WTC11 (cell line): Measurements from ENCODE around the gene FAM72A.
"Not testable (repeated sequence)": the region's sequence is repeated elsewhere in the genome, so short reads cannot be mapped to it uniquely, and the experiment has no call there.

Source experiments
- CREB1 ChIP-seq: sonication (generic); formaldehyde crosslinking; IDR thresholded peaks from 2 replicates; pipeline ENCODE4 v1.8.0; 2023; ENCODE audit warnings: mild to moderate bottlenecking, missing genetic modification reagents
- FOXP1 ChIP-seq: sonication (generic); formaldehyde crosslinking; IDR thresholded peaks from 2 replicates; pipeline ENCODE4 v1.8.0; 2022; ENCODE audit warnings: missing genetic modification reagents, mild to moderate bottlenecking, moderate library complexity, borderline replicate concordance
- HMGA2 ChIP-seq: fragments of 250-450 bp; sonication (Bioruptor Pico); IDR thresholded peaks from 2 replicates; pipeline ENCODE4 v1.4.0; 2021; ENCODE audit warnings: mild to moderate bottlenecking, moderate library complexity
- JUN ChIP-seq: sonication (generic); formaldehyde crosslinking; IDR thresholded peaks from 2 replicates; pipeline ENCODE4 v1.8.0; 2023; ENCODE audit warnings: mild to moderate bottlenecking, missing genetic modification reagents
- KAT7 ChIP-seq: sonication (generic); formaldehyde crosslinking; IDR thresholded peaks from 2 replicates; pipeline ENCODE4 v1.8.1; 2023; ENCODE audit warnings: missing genetic modification reagents, mild to moderate bottlenecking, borderline replicate concordance
- NR3C1 ChIP-seq: sonication (generic); formaldehyde crosslinking; conservative IDR thresholded peaks from 2 replicates; pipeline ENCODE4 v1.8.1; 2023; ENCODE audit warnings: low read depth, mild to moderate bottlenecking, missing genetic modification reagents
- PRRX2 ChIP-seq: fragments of 250-450 bp; sonication (Bioruptor Pico); IDR thresholded peaks from 2 replicates; pipeline ENCODE4 v1.8.0; 2021; ENCODE audit warnings: mild to moderate bottlenecking
- TF ChIP-seq, protein P1 (sequence below): sonication (generic); formaldehyde crosslinking; IDR thresholded peaks from 2 replicates; pipeline ENCODE4 v1.8.1; 2023; ENCODE audit warnings: mild to moderate bottlenecking, missing genetic modification reagents, moderate library complexity
- TF ChIP-seq, protein P2 (sequence below): sonication (generic); formaldehyde crosslinking; IDR thresholded peaks from 2 replicates; pipeline ENCODE4 v1.8.0; 2023; ENCODE audit warnings: missing genetic modification reagents
- TF ChIP-seq, protein P3 (sequence below): fragments of 200-600 bp; IDR thresholded peaks from 2 replicates; pipeline ENCODE4 v1.8.0; 2022; ENCODE audit warnings: antibody characterized with exemption
- TF ChIP-seq, protein P4 (sequence below): sonication (generic); formaldehyde crosslinking; IDR thresholded peaks from 2 replicates; pipeline ENCODE4 v1.8.1; 2023; ENCODE audit warnings: mild to moderate bottlenecking, missing genetic modification reagents
- TF ChIP-seq, protein P5 (sequence below): sonication (generic); formaldehyde crosslinking; conservative IDR thresholded peaks from 2 replicates; pipeline ENCODE4 v1.8.1; 2022; ENCODE audit warnings: mild to moderate bottlenecking, missing genetic modification reagents
- TF ChIP-seq, protein P6 (sequence below): fragments of 250-450 bp; sonication (Bioruptor Pico); IDR thresholded peaks from 2 replicates; pipeline ENCODE4 v2.1.2; 2022; ENCODE audit warnings: mild to moderate bottlenecking, moderate library complexity
- TF ChIP-seq, protein P7 (sequence below): sonication (generic); formaldehyde crosslinking; IDR thresholded peaks from 2 replicates; pipeline ENCODE4 v1.8.1; 2023; ENCODE audit warnings: mild to moderate bottlenecking, missing genetic modification reagents, borderline replicate concordance

DNA sequence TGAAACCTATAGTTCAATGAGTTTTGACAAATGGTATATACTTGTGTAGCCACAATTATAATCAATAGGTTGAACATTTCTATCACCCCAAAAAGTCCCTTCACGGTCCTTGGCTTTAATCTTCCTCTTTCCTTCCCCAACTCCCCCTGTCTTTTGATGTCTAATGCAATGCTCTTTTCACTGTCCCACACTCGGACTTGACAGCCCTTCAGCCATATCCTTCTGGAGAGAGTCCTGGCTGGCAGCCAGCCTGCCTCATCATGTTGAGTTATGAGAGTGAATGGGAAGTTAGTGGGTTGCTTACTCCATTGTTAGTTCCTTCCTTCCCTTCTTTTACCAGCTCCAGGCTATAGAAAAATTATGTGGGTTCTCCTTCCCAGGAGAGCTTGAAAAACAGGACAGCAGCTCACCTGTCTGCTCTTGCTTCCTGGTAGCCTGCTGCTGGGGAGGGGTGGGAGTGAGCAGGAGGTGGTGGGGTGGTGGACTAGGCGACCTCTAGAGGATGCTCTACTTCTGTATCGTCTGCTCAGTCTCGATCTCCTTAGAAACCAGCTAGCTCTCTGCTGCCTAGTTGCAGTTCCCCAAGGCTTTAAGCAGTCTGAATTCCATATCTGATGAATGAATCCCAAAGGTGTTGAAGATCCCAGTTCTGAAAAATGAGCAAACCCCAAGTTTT is 30.5 kb upstream of the FAM72A start:
- TF ChIP-seq NR3C1 (CRISPR knock-in tag); HMGA2 (CRISPR knock-in tag); FOXP1 (CRISPR knock-in tag); JUN (CRISPR knock-in tag); KAT7 (CRISPR knock-in tag); PRRX2; CREB1 (CRISPR knock-in tag): not testable (repeated sequence)
- TF ChIP-seq, protein P1, sequence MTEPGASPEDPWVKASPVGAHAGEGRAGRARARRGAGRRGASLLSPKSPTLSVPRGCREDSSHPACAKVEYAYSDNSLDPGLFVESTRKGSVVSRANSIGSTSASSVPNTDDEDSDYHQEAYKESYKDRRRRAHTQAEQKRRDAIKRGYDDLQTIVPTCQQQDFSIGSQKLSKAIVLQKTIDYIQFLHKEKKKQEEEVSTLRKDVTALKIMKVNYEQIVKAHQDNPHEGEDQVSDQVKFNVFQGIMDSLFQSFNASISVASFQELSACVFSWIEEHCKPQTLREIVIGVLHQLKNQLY (CRISPR knock-in tag) = not testable (repeated sequence)
- TF ChIP-seq, protein P2, sequence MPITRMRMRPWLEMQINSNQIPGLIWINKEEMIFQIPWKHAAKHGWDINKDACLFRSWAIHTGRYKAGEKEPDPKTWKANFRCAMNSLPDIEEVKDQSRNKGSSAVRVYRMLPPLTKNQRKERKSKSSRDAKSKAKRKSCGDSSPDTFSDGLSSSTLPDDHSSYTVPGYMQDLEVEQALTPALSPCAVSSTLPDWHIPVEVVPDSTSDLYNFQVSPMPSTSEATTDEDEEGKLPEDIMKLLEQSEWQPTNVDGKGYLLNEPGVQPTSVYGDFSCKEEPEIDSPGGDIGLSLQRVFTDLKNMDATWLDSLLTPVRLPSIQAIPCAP = not testable (repeated sequence)
- TF ChIP-seq, protein P3, sequence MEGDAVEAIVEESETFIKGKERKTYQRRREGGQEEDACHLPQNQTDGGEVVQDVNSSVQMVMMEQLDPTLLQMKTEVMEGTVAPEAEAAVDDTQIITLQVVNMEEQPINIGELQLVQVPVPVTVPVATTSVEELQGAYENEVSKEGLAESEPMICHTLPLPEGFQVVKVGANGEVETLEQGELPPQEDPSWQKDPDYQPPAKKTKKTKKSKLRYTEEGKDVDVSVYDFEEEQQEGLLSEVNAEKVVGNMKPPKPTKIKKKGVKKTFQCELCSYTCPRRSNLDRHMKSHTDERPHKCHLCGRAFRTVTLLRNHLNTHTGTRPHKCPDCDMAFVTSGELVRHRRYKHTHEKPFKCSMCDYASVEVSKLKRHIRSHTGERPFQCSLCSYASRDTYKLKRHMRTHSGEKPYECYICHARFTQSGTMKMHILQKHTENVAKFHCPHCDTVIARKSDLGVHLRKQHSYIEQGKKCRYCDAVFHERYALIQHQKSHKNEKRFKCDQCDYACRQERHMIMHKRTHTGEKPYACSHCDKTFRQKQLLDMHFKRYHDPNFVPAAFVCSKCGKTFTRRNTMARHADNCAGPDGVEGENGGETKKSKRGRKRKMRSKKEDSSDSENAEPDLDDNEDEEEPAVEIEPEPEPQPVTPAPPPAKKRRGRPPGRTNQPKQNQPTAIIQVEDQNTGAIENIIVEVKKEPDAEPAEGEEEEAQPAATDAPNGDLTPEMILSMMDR = not testable (repeated sequence)
- TF ChIP-seq, protein P4, sequence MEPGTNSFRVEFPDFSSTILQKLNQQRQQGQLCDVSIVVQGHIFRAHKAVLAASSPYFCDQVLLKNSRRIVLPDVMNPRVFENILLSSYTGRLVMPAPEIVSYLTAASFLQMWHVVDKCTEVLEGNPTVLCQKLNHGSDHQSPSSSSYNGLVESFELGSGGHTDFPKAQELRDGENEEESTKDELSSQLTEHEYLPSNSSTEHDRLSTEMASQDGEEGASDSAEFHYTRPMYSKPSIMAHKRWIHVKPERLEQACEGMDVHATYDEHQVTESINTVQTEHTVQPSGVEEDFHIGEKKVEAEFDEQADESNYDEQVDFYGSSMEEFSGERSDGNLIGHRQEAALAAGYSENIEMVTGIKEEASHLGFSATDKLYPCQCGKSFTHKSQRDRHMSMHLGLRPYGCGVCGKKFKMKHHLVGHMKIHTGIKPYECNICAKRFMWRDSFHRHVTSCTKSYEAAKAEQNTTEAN = not testable (repeated sequence)
- TF ChIP-seq, protein P5, sequence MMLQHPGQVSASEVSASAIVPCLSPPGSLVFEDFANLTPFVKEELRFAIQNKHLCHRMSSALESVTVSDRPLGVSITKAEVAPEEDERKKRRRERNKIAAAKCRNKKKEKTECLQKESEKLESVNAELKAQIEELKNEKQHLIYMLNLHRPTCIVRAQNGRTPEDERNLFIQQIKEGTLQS (CRISPR knock-in tag) = not testable (repeated sequence)
- TF ChIP-seq, protein P6, sequence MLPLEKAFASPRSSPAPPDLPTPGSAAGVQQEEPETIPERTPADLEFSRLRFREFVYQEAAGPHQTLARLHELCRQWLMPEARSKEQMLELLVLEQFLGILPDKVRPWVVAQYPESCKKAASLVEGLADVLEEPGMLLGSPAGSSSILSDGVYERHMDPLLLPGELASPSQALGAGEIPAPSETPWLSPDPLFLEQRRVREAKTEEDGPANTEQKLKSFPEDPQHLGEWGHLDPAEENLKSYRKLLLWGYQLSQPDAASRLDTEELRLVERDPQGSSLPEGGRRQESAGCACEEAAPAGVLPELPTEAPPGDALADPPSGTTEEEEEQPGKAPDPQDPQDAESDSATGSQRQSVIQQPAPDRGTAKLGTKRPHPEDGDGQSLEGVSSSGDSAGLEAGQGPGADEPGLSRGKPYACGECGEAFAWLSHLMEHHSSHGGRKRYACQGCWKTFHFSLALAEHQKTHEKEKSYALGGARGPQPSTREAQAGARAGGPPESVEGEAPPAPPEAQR (CRISPR knock-in tag) = not testable (repeated sequence)
- TF ChIP-seq, protein P7, sequence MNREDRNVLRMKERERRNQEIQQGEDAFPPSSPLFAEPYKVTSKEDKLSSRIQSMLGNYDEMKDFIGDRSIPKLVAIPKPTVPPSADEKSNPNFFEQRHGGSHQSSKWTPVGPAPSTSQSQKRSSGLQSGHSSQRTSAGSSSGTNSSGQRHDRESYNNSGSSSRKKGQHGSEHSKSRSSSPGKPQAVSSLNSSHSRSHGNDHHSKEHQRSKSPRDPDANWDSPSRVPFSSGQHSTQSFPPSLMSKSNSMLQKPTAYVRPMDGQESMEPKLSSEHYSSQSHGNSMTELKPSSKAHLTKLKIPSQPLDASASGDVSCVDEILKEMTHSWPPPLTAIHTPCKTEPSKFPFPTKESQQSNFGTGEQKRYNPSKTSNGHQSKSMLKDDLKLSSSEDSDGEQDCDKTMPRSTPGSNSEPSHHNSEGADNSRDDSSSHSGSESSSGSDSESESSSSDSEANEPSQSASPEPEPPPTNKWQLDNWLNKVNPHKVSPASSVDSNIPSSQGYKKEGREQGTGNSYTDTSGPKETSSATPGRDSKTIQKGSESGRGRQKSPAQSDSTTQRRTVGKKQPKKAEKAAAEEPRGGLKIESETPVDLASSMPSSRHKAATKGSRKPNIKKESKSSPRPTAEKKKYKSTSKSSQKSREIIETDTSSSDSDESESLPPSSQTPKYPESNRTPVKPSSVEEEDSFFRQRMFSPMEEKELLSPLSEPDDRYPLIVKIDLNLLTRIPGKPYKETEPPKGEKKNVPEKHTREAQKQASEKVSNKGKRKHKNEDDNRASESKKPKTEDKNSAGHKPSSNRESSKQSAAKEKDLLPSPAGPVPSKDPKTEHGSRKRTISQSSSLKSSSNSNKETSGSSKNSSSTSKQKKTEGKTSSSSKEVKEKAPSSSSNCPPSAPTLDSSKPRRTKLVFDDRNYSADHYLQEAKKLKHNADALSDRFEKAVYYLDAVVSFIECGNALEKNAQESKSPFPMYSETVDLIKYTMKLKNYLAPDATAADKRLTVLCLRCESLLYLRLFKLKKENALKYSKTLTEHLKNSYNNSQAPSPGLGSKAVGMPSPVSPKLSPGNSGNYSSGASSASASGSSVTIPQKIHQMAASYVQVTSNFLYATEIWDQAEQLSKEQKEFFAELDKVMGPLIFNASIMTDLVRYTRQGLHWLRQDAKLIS (CRISPR knock-in tag) = not testable (repeated sequence)
